Heart right ventricle (tissue), 16 donors: Measurements from ENCODE around the gene ADARB2. TPM values are rescaled to one million over a fixed set of nuclear protein-coding genes. Genes with fewer than 3 reads are reported as not detected.

Source experiments
- ATAC-seq, 8 donors: fragments of 200-7000 bp; cut with Tn5 transposase; one replicate each; pipeline ENCODE4 v1.9.1; 2020; ENCODE audit warnings: mild to moderate bottlenecking in 8 of 8, moderate library complexity in 8 of 8, moderate number of reproducible peaks in 1 of 8
- DNase-seq, 2 donors: peaks; one replicate each; pipeline ENCODE4 v3.0.0-alpha.2; 2020
- H3K27ac ChIP-seq, 10 donors: fragments of 200-600 bp; sonication (generic) in 2 of 10; one replicate each; pipeline versions ENCODE4 v1.5.0 to v1.8.0; 2020 to 2022; ENCODE audit warnings: mild to moderate bottlenecking in 3 of 10
- H3K27me3 ChIP-seq, 7 donors: fragments of 200-600 bp; one replicate each; pipeline ENCODE4 v1.8.0; 2021 to 2022; ENCODE audit warnings: mild to moderate bottlenecking in 2 of 7
- H3K36me3 ChIP-seq, 9 donors: fragments of 200-600 bp; sonication (generic) in 1 of 9; one replicate each; pipeline versions ENCODE4 v1.5.0 to v1.8.0; 2020 to 2022; ENCODE audit warnings: mild to moderate bottlenecking in 2 of 9
- H3K4me1 ChIP-seq, 9 donors: fragments of 200-600 bp; sonication (generic) in 1 of 9; one replicate each; pipeline versions ENCODE4 v1.5.0 to v1.8.0; 2020 to 2022; ENCODE audit warnings: mild to moderate bottlenecking in 4 of 9
- H3K4me3 ChIP-seq, 10 donors: fragments of 200-600 bp; sonication (generic) in 2 of 10; one replicate each; pipeline versions ENCODE4 v1.5.0 to v1.8.0; 2020 to 2022; ENCODE audit warnings: mild to moderate bottlenecking in 7 of 10, moderate library complexity in 2 of 10
- H3K9me3 ChIP-seq, 11 donors: fragments of 200-600 bp in 10 of 11; sonication (generic) in 2 of 11; one replicate each; pipeline versions ENCODE4 v1.5.0 to v1.8.0; 2013 to 2022; ENCODE audit warnings: mild to moderate bottlenecking in 2 of 11, control low read depth in 1 of 11, moderate library complexity in 1 of 11
- CTCF ChIP-seq, 9 donors: fragments of 200-600 bp; sonication (generic) in 2 of 9; IDR thresholded peaks; one replicate each; pipeline versions ENCODE4 v1.5.0 to v1.8.0; 2021 to 2022; ENCODE audit warnings: antibody characterized with exemption in 9 of 9, mild to moderate bottlenecking in 5 of 9, moderate library complexity in 1 of 9
- WGBS, 2 donors: extraction: QIAGEN DNeasy Blood & Tissue Kit; methylation state at CpG; one replicate each; pipeline ENCODE4 v1.1.7; 2013; ENCODE audit warnings: inconsistent platforms in 1 of 2; 5-methylcytosine and 5-hydroxymethylcytosine counted together
- intact Hi-C, 10 donors: fragments of 100-400 bp; cut with DNase I; formaldehyde crosslinking; loops; one replicate each; pipeline versions ENCODE4 v1.11.1 to v1.14.2; 2022
- polyA plus RNA-seq, 2 donors: library from polyadenylated mRNA; stranded (reverse); fragments of 200-250 nt; gene quantifications; one replicate each; pipeline ENCODE4 v1.2.3, GENCODE V29; 2013
- total RNA-seq, 10 donors: library from RNA; stranded (reverse); fragmentation: NEBNext Ultra II Directional in 3 of 10; extraction: Animal tissue kit (Norgen Biotek cat#: 25700) in 3 of 10; gene quantifications; one replicate each; pipeline versions ENCODE4 v1.2.1 to v1.2.4, GENCODE V29; 2021 to 2023
- donor health status: Arrhythmogenic right ventricular cardiomyopathy.
- donor health status: ischemic (EF 13 %, LVEDD 7.1; RV severe dilation, severe dysfunction).
- donor health status: healthy with polysubstance abuse.
- donor health status: DM: no; HTN: yes; CAD: no.
- donor health status: DM: no; HTN: no; CAD: no.
- donor health status: ischemic (EF 25% LVEDD 6.9; RV normal size, moderate dysfunction).
- donor health status: ischemic (EF 25% LVEDD 5.7; RV mildly dilated, moderate dysfunction).
- donor health status: healthy.
- donor health status: DM: yes; HTN: yes; CAD: no.
- donor health status: Ischemic cardiomyopathy.
- donor health status: ischemic (EF 35%, LVEDD 5.7; RV mildly dilated, moderate dysfunction).
- donor health status: nonischemic (EF 11% LVEDD 7.7; RV severe dilation, severe dysfunction).
- donor health status: DM: yes; HTN: yes; CAD: no.
- donor health status: PGD.
- donor health status: ischemic (EF 29% LVEDD 5.4; RV normal size, mild dysfunction).
- donor health status: nonischemic (EF 23%, LVEDD 6.1; RV moderate dilation, normal function).

The ADARB2 gene
- total and polyA plus RNA-seq, 12 donors: 0.08 to 0.47 (median 0.17) TPM; not detected in 2

- Histone ChIP-seq H3K36me3 (no peaks in the 10 kb centered on the region), H3K4me3 (no peak overlapping the region), H3K9me3 (no peaks in the 10 kb centered on the region), H3K27ac (no peak overlapping the region), H3K4me1 (no peaks in the 10 kb centered on the region), H3K27me3 (peaks cover 0 to 12% (median 0%) of the 10 kb centered on the region in 7 donors)
- DNase-seq (no peak), ATAC-seq (no peak)
- intact Hi-C loops: loop anchor here in 1 of 10 donors (5.0 kb wide), 1 partner anchor 747 kb away; no protein-coding TSS in a partner anchor
- 93% methylated on average over 17 of the region's 17 CpGs for WGBS, 2 donors
- TF ChIP-seq CTCF (IDR thresholded peaks at IDR 0.05): no peak
Observed at GRCh38 chr10:1589257-1589656, 148.1 kb downstream of the ADARB2 start.

- Histone ChIP-seq H3K4me1 (no peaks in the 10 kb centered on the region), H3K36me3 (no peaks in the 10 kb centered on the region), H3K4me3 (no peak overlapping the region), H3K27ac (no peak overlapping the region), H3K9me3 (no peaks in the 10 kb centered on the region), H3K27me3 (peaks cover 0 to 6% (median 0%) of the 10 kb centered on the region in 7 donors)
- WGBS, 2 donors: 58 to 69% methylated on average over 4 of the region's 4 CpGs
- no peak for ATAC-seq
- no peak for TF ChIP-seq CTCF (IDR thresholded peaks at IDR 0.05)
- DNase-seq: no peak
- intact Hi-C loops: no loop called here
Observed at GRCh38 chr10:1582739-1583138, 154.6 kb downstream of the ADARB2 start.

DNA sequence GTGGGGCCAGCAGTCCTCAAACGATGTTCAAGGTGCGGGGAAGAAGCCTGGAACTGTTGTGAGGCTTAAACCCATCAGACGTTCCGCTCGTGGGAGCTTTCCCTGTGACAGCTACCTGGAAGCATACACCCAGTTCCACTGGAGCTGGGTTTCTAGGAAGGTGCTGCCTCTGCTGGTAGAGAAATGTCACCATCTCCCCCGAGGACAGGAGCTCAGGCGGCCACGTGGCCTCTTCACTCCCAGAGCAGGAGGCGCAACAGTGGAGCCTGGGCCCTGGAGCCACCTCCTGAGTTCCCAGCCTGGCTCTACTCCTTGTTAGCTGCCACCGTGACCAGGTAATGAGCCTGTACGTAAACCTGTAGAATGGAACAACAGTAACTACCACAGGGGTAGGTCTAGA lies 156.1 kb downstream of the ADARB2 start:
- TF ChIP-seq CTCF (IDR thresholded peaks at IDR 0.05): no peak
- Histone ChIP-seq H3K4me1 (no peaks in the 10 kb centered on the region), H3K36me3 (no peaks in the 10 kb centered on the region), H3K27ac (no peak overlapping the region), H3K9me3 (no peaks in the 10 kb centered on the region), H3K4me3 (no peak overlapping the region), H3K27me3 (peaks cover 0 to 6% (median 0%) of the 10 kb centered on the region in 7 donors)
- DNase-seq (no peak), ATAC-seq (no peak)
- WGBS, 2 donors: 45 to 47% methylated on average over 11 of the region's 11 CpGs
- intact Hi-C loops: no loop called here

- intact Hi-C loops: no loop called here
- 58 to 60% methylated on average over 9 of the region's 9 CpGs for WGBS, 2 donors
- Histone ChIP-seq H3K36me3 (no peaks in the 10 kb centered on the region), H3K9me3 (no peaks in the 10 kb centered on the region), H3K27me3 (peaks cover 0 to 9% (median 0%) of the 10 kb centered on the region in 7 donors), H3K4me1 (no peaks in the 10 kb centered on the region), H3K27ac (no peak overlapping the region), H3K4me3 (no peak overlapping the region)
- ATAC-seq (no peak), DNase-seq (no peak)
- TF ChIP-seq CTCF (IDR thresholded peaks at IDR 0.05): no peak
Observed at GRCh38 chr10:1579671-1580070, 157.7 kb downstream of the ADARB2 start.
